ENCODE data around the gene PCNX2.

Gene PCNX2

DNA sequence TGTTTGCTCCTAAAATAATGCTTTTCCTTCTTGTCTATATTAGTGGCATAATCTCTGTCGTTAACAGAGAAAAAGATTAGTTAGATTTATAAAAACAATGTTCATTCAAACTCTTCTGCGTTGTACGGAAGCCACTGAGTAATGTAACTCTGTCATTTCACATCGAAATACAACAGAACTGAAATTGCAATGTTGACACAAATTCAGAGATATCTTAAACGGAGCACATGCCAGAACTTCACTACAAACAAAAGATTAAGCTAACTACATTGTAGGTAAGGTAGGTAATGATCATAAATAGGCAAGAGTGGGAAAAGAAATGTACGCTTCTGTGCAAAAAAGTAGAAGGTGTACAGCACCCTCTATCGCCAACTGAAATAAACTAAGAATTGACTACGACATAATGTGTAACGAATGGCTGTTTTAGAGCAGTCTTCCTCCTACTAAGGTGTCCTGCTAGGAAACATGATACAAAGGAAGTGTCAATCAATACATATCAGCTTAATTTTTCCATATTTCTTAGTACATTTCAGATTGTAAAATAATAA is 56.6 kb downstream of the PCNX2 start:
- DNase-seq (ENCODE audit: low read depth), result no peak
- no peak overlapping the region for H3K4me3 ChIP-seq (ENCODE audit: low read depth, low read length)
- TF ChIP-seq, protein P1, sequence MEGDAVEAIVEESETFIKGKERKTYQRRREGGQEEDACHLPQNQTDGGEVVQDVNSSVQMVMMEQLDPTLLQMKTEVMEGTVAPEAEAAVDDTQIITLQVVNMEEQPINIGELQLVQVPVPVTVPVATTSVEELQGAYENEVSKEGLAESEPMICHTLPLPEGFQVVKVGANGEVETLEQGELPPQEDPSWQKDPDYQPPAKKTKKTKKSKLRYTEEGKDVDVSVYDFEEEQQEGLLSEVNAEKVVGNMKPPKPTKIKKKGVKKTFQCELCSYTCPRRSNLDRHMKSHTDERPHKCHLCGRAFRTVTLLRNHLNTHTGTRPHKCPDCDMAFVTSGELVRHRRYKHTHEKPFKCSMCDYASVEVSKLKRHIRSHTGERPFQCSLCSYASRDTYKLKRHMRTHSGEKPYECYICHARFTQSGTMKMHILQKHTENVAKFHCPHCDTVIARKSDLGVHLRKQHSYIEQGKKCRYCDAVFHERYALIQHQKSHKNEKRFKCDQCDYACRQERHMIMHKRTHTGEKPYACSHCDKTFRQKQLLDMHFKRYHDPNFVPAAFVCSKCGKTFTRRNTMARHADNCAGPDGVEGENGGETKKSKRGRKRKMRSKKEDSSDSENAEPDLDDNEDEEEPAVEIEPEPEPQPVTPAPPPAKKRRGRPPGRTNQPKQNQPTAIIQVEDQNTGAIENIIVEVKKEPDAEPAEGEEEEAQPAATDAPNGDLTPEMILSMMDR (IDR thresholded peaks at IDR 0.05; ENCODE audit: control insufficient read depth, extremely low read depth, insufficient read depth), result peak; percentile 47

DNA sequence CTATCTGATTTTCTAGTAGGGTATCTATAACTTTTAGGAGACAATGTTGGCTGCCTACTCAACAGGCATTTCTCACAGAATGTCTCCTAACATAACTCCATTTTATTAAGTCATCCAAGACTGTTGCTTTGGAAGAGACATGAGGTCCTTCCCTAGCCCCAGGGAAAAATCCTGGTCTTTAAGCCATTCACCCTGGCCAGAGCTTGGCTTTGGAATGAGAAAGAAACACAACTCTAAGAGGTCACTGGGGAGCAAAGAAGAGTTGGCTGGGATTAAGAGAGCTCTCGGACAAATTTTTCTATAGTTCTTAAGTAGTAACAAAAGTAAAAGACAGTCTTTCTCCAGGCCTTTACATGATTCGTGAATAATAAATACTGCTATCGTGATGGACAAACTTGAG is 57.9 kb downstream of the PCNX2 start:
- TF ChIP-seq, protein P1 (IDR thresholded peaks at IDR 0.05; ENCODE audit: control insufficient read depth, extremely low read depth, insufficient read depth), result no peak
- no peak overlapping the region for H3K4me3 ChIP-seq (ENCODE audit: low read depth, low read length)
- no peak for DNase-seq (ENCODE audit: low read depth)

DNA sequence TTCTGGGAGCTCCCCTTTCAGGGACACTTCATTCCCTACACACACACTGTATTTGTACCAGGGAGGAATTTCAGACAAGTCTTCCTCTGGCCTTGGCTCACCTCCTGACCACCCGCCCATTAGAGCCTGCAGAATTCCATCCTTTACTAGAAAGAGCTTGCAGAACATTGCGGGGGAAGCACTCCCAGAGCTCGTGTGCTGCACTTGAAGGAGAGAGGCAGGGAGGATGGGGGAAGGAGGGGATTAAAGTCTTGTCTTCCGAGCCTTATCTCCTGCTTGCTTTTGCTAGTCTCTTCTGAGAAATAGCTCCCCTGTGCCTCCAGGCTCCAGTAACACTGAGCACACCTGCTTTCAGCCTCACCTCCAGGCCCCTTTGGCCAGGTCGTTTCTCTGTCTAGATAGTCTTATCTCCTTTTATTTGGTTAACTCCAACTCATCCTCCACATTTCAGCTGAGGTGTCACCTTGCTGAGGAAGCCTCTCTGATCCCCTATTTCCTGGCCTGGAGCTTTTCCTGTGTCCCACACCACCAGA is 62.0 kb downstream of the PCNX2 start:
- TF ChIP-seq, protein P1 (IDR thresholded peaks at IDR 0.05; ENCODE audit: control insufficient read depth, extremely low read depth, insufficient read depth), result no peak
- H3K4me3 ChIP-seq (ENCODE audit: low read depth, low read length), result no peak overlapping the region
- DNase-seq (ENCODE audit: low read depth), result no peak

DNA sequence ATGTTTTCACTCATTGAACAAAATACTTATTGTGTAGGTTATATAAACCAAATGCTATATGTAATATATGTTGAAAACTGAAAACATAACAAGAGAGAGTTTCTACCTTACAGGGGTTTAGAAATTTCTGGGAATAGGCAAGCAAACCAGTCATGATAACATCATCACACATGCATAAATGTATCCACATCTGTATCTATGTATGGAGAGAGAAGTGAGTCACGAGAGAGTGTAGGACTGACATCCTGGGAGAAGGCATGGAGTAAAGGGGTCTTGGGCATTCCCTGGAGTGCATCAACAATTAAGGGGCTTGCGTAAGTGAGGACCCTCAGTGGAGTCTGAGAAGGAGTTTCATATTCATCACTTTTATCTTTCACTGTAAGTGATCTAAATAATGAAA is 65.5 kb downstream of the PCNX2 start:
- TF ChIP-seq, protein P1 (IDR thresholded peaks at IDR 0.05; ENCODE audit: control insufficient read depth, extremely low read depth, insufficient read depth), result no peak
- H3K4me3 ChIP-seq (ENCODE audit: low read depth, low read length), result no peak overlapping the region
- DNase-seq (ENCODE audit: low read depth), result no peak

DNA sequence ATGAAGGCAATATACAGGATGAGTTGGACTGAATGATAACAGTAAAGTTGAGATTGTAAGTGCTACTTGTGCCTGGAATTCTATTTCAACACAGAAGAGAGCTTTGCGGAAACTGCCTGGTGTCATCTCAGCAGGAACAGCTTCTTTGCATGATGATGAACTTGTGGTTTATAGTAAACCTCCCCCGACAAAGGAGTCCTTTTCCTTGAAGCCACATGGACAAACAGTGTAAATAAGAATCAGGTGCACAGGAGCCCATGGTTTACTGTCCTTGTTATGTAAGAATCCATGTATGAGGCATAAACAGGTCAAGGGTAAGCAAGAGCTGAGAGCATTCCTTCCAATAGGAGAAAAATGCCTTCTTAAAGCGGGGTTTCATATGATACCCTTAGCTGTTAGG is 66.2 kb downstream of the PCNX2 start:
- no peak for DNase-seq (ENCODE audit: low read depth)
- TF ChIP-seq, protein P1 (IDR thresholded peaks at IDR 0.05; ENCODE audit: control insufficient read depth, extremely low read depth, insufficient read depth), result no peak
- no peak overlapping the region for H3K4me3 ChIP-seq (ENCODE audit: low read depth, low read length)

DNA sequence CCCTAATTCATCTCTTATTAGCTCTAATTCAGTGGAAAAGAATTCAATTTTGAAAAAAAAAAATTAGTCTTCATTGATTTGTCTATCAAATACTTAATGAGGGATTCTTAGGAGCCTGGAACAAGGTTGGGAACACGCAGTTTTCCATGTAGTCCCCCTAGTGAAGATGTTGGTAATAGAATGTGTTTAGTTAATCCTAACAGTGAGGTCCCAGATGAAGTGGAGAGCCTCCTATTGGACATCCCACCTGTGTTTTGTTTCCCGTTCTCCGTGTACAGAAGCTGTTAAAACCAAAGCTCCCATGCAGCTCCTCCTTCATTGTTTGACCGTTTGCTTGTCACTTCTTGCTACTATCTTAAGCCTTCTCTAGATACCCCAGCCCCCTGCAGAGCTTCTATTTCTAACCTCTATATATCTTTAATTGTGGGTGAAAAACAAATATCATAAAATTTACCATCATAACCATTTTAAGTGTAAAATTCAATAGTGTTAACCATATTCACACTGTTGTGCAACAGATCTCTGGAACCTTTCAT is 67.5 kb downstream of the PCNX2 start:
- no peak overlapping the region for H3K4me3 ChIP-seq (ENCODE audit: low read depth, low read length)
- TF ChIP-seq, protein P1 (IDR thresholded peaks at IDR 0.05; ENCODE audit: control insufficient read depth, extremely low read depth, insufficient read depth), result no peak
- no peak for DNase-seq (ENCODE audit: low read depth)

DNA sequence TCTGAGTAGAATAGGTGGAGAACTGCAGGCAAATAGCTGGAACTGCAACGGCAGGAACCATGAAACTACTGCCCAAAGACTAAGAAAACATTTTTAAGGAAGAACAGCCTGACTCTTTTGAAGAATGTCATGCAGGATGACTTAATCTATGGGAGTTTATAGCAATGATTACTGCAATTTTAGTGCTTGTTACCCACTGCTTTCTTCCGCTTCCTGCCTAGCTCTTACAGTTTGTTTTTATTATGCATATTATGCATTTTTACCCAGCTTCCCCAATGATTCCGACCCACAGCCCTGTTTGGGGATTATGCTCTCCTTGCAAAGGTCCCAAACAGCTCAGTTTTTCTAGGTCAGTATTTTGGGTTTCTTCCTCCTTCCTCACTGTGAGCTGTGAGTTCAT is 71.2 kb downstream of the PCNX2 start:
- no peak for DNase-seq (ENCODE audit: low read depth)
- H3K4me3 ChIP-seq (ENCODE audit: low read depth, low read length), result no peak overlapping the region
- TF ChIP-seq, protein P1 (IDR thresholded peaks at IDR 0.05; ENCODE audit: control insufficient read depth, extremely low read depth, insufficient read depth), result no peak
